ENCODE data around the gene NBPF1. TPM values are rescaled to one million over a fixed set of nuclear protein-coding genes. Genes with fewer than 3 reads are reported as not detected.
"Not testable (repeated sequence)": the region's sequence is repeated elsewhere in the genome, so short reads cannot be mapped to it uniquely, and the experiment has no call there.

Gene NBPF1
- total and polyA plus RNA-seq, 7 experiments from 2014 or later = 7.0 to 25.7 (median 16.0) TPM

- H3K27ac ChIP-seq (ENCODE audit: low read depth, low read length); H3K36me3 Mint-ChIP-seq; H3K9me3 Mint-ChIP-seq; intact Hi-C loops (cut with micrococcal nuclease); H3K27ac Mint-ChIP-seq; H3K4me1 ChIP-seq (ENCODE audit: control insufficient read depth in 2 of 2, insufficient read depth in 2 of 2, low read length in 2 of 2); H3K4me1 Mint-ChIP-seq; H3K27me3 ChIP-seq (ENCODE audit: control insufficient read depth in 2 of 2, insufficient read depth in 2 of 2, low read length in 2 of 2); DNase-seq; CTCF ChIA-PET; H3K36me3 ChIP-seq (ENCODE audit: control insufficient read depth in 2 of 3, insufficient read depth in 3 of 3, low read length in 3 of 3); H3K4me3 ChIP-seq (ENCODE audit: low read length); POLR2A ChIA-PET; H3K4me3 Mint-ChIP-seq; ATAC-seq; H3K9me3 ChIP-seq (ENCODE audit: control insufficient read depth in 2 of 3, low read length in 3 of 3): not testable (repeated sequence)
- H3K27me3 Mint-ChIP-seq = peaks cover 4 to 14% (median 6%) of the 10 kb centered on the region in 5 donors
Observed at GRCh38 chr1:16547502-16548241, 65.7 kb downstream of the NBPF1 start.

DNA sequence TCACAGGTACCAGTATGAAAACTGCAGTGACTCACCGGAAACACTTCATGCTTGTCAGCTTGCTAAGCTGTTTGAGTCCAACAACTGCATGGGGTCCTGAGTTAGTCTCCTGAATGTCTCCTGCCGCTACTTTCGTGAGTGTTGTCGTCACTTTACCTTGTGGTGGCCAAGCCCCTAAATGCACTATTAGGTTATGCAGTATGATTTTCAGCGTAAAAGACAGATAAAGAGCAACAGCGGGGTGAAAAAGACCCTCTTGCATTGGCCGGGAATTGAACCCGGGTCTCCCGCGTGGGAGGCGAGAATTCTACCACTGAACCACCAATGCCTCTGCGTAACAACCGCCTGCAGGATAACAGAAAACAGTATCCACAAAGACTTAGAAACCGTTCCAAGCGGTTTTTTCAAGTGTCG, 67.7 kb downstream of the NBPF1 start:
- H3K4me3 Mint-ChIP-seq; H3K9me3 ChIP-seq (ENCODE audit: control insufficient read depth in 2 of 3, low read length in 3 of 3); CTCF ChIA-PET; ATAC-seq; DNase-seq; H3K4me1 Mint-ChIP-seq; H3K36me3 Mint-ChIP-seq; H3K4me1 ChIP-seq (ENCODE audit: control insufficient read depth in 2 of 2, insufficient read depth in 2 of 2, low read length in 2 of 2); H3K27me3 ChIP-seq (ENCODE audit: control insufficient read depth in 2 of 2, insufficient read depth in 2 of 2, low read length in 2 of 2); H3K36me3 ChIP-seq (ENCODE audit: control insufficient read depth in 2 of 3, insufficient read depth in 3 of 3, low read length in 3 of 3); POLR2A ChIA-PET; H3K9me3 Mint-ChIP-seq; H3K27ac ChIP-seq (ENCODE audit: low read depth, low read length); H3K4me3 ChIP-seq (ENCODE audit: low read length); intact Hi-C loops (cut with micrococcal nuclease); H3K27ac Mint-ChIP-seq: not testable (repeated sequence)
- H3K27me3 Mint-ChIP-seq = peaks cover 4 to 20% (median 6%) of the 10 kb centered on the region in 5 donors

GRCh38 chr1:16540421-16540893, 72.9 kb downstream of the NBPF1 start:
- DNase-seq; H3K27ac Mint-ChIP-seq; H3K9me3 Mint-ChIP-seq; H3K4me1 Mint-ChIP-seq; ATAC-seq; CTCF ChIA-PET; H3K36me3 ChIP-seq (ENCODE audit: control insufficient read depth in 2 of 3, insufficient read depth in 3 of 3, low read length in 3 of 3); H3K27me3 ChIP-seq (ENCODE audit: control insufficient read depth in 2 of 2, insufficient read depth in 2 of 2, low read length in 2 of 2); H3K4me1 ChIP-seq (ENCODE audit: control insufficient read depth in 2 of 2, insufficient read depth in 2 of 2, low read length in 2 of 2); H3K4me3 Mint-ChIP-seq; H3K9me3 ChIP-seq (ENCODE audit: control insufficient read depth in 2 of 3, low read length in 3 of 3); H3K27ac ChIP-seq (ENCODE audit: low read depth, low read length); H3K4me3 ChIP-seq (ENCODE audit: low read length); intact Hi-C loops (cut with micrococcal nuclease); H3K36me3 Mint-ChIP-seq; POLR2A ChIA-PET: not testable (repeated sequence)
- H3K27me3 Mint-ChIP-seq = peaks cover 4 to 29% (median 6%) of the 10 kb centered on the region in 5 donors

GRCh38 chr1:16537528-16537927, 75.8 kb downstream of the NBPF1 start:
- H3K36me3 ChIP-seq (ENCODE audit: control insufficient read depth in 2 of 3, insufficient read depth in 3 of 3, low read length in 3 of 3); ATAC-seq; H3K4me3 ChIP-seq (ENCODE audit: low read length); POLR2A ChIA-PET; H3K4me3 Mint-ChIP-seq; H3K27ac ChIP-seq (ENCODE audit: low read depth, low read length); H3K9me3 ChIP-seq (ENCODE audit: control insufficient read depth in 2 of 3, low read length in 3 of 3); CTCF ChIA-PET; H3K27me3 ChIP-seq (ENCODE audit: control insufficient read depth in 2 of 2, insufficient read depth in 2 of 2, low read length in 2 of 2); intact Hi-C loops (cut with micrococcal nuclease); H3K9me3 Mint-ChIP-seq; H3K4me1 ChIP-seq (ENCODE audit: control insufficient read depth in 2 of 2, insufficient read depth in 2 of 2, low read length in 2 of 2); H3K36me3 Mint-ChIP-seq; H3K27ac Mint-ChIP-seq; DNase-seq: not testable (repeated sequence)
- H3K4me1 Mint-ChIP-seq = peaks cover 0 to 11% (median 8%) of the 10 kb centered on the region in 7 donors
- H3K27me3 Mint-ChIP-seq = peaks cover 12 to 48% (median 15%) of the 10 kb centered on the region in 5 donors

DNA sequence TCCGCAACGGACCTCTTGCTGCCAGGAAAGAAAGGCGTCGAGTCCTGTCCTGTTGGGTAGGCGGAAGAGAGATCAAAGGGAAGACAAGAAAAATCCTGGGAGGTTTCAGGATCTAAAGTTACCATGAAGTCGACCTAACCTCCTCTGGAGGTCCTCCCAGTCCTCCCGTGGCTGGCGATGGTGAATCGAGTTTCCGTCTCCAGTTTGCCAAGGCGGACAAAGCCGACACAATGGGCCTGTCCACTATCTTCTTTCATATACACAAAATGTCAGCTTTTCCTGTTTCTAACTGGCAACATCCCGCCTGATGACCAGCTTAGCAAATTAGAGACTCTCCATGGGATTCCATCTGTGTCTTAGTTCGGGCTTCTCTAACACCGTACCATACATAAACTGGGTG, 76.6 kb downstream of the NBPF1 start:
- H3K9me3 Mint-ChIP-seq; H3K4me3 Mint-ChIP-seq; H3K27ac Mint-ChIP-seq; H3K27me3 ChIP-seq (ENCODE audit: control insufficient read depth in 2 of 2, insufficient read depth in 2 of 2, low read length in 2 of 2); CTCF ChIA-PET; H3K36me3 Mint-ChIP-seq; H3K9me3 ChIP-seq (ENCODE audit: control insufficient read depth in 2 of 3, low read length in 3 of 3); H3K4me3 ChIP-seq (ENCODE audit: low read length); H3K36me3 ChIP-seq (ENCODE audit: control insufficient read depth in 2 of 3, insufficient read depth in 3 of 3, low read length in 3 of 3); H3K4me1 ChIP-seq (ENCODE audit: control insufficient read depth in 2 of 2, insufficient read depth in 2 of 2, low read length in 2 of 2); ATAC-seq; DNase-seq; POLR2A ChIA-PET; H3K27ac ChIP-seq (ENCODE audit: low read depth, low read length); intact Hi-C loops (cut with micrococcal nuclease): not testable (repeated sequence)
- Mint-ChIP-seq H3K4me1 (peaks cover 0 to 11% (median 8%) of the 10 kb centered on the region in 7 donors), H3K27me3 (peaks cover 17 to 53% (median 20%) of the 10 kb centered on the region in 5 donors)

- intact Hi-C loops (cut with micrococcal nuclease); H3K27ac ChIP-seq (ENCODE audit: low read depth, low read length); H3K27ac Mint-ChIP-seq; H3K4me3 ChIP-seq (ENCODE audit: low read length); H3K4me1 ChIP-seq (ENCODE audit: control insufficient read depth in 2 of 2, insufficient read depth in 2 of 2, low read length in 2 of 2); CTCF ChIA-PET; H3K27me3 ChIP-seq (ENCODE audit: control insufficient read depth in 2 of 2, insufficient read depth in 2 of 2, low read length in 2 of 2); POLR2A ChIA-PET; H3K36me3 ChIP-seq (ENCODE audit: control insufficient read depth in 2 of 3, insufficient read depth in 3 of 3, low read length in 3 of 3); H3K9me3 ChIP-seq (ENCODE audit: control insufficient read depth in 2 of 3, low read length in 3 of 3); ATAC-seq; H3K36me3 Mint-ChIP-seq; H3K9me3 Mint-ChIP-seq; DNase-seq: not testable (repeated sequence)
- Mint-ChIP-seq H3K27me3 (peaks cover 20 to 55% (median 26%) of the 10 kb centered on the region in 5 donors), H3K4me1 (peaks cover 0 to 11% (median 8%) of the 10 kb centered on the region in 7 donors), H3K4me3 (peak overlapping the region in 1 of 10 donors; percentile 39)
Observed at GRCh38 chr1:16535898-16536297, 77.5 kb downstream of the NBPF1 start.

- H3K9me3 ChIP-seq (ENCODE audit: control insufficient read depth in 2 of 3, low read length in 3 of 3); ATAC-seq; POLR2A ChIA-PET; CTCF ChIA-PET; H3K36me3 ChIP-seq (ENCODE audit: control insufficient read depth in 2 of 3, insufficient read depth in 3 of 3, low read length in 3 of 3); H3K4me1 ChIP-seq (ENCODE audit: control insufficient read depth in 2 of 2, insufficient read depth in 2 of 2, low read length in 2 of 2); H3K27ac ChIP-seq (ENCODE audit: low read depth, low read length); H3K9me3 Mint-ChIP-seq; intact Hi-C loops (cut with micrococcal nuclease); H3K4me3 ChIP-seq (ENCODE audit: low read length); H3K27me3 ChIP-seq (ENCODE audit: control insufficient read depth in 2 of 2, insufficient read depth in 2 of 2, low read length in 2 of 2); H3K36me3 Mint-ChIP-seq; DNase-seq: not testable (repeated sequence)
- Mint-ChIP-seq H3K4me1 (peaks cover 0 to 11% (median 8%) of the 10 kb centered on the region in 7 donors), H3K27ac (peak overlapping the region in 1 of 9 donors; percentile 19), H3K27me3 (peaks cover 20 to 55% (median 27%) of the 10 kb centered on the region in 5 donors), H3K4me3 (peak overlapping the region in 7 of 10 donors; percentile 43 to 90 (median 71))
Observed at GRCh38 chr1:16535487-16535886, 77.9 kb downstream of the NBPF1 start.
